ENCODE results near the gene TGFBI.

GRCh38 chr5:136080113-136080482 is 51.3 kb downstream of the TGFBI start:
- no peak for TF ChIP-seq CTCF (IDR thresholded peaks at IDR 0.05)
- no peak for TF ChIP-seq POLR2A (IDR thresholded peaks at IDR 0.05)

All from adrenal gland (tissue), 5 donors.